Hepatocyte (in vitro differentiated cells): ENCODE data around the gene MTCH2. TPM values are rescaled to one million over a fixed set of nuclear protein-coding genes. Genes with fewer than 3 reads are reported as not detected.

Experiments used
- DNase-seq: peaks from one replicate; pipeline ENCODE4 v3.0.0-alpha.2; 2016; ENCODE audit warnings: low spot score
- H2AFZ ChIP-seq: fragments of 200-600 bp; sonication (generic); 2 replicates; pipeline ENCODE4 v1.6.0; 2016; ENCODE audit warnings: antibody characterized with exemption, mild to moderate bottlenecking
- H3K27ac ChIP-seq: fragments of 200-600 bp; sonication (generic); 2 replicates; pipeline ENCODE4 v1.5.1; 2016; ENCODE audit warnings: mild to moderate bottlenecking
- H3K27me3 ChIP-seq: fragments of 200-600 bp; sonication (generic); 2 replicates; pipeline ENCODE4 v1.6.1; 2016
- H3K36me3 ChIP-seq: fragments of 200-600 bp; sonication (generic); replicated peaks from 2 replicates; pipeline ENCODE4 v1.5.1; 2016; ENCODE audit warnings: low read depth; ENCODE audit not compliant: insufficient read depth
- H3K4me1 ChIP-seq: fragments of 200-600 bp; sonication (generic); 2 replicates; pipeline ENCODE4 v1.5.1; 2016; ENCODE audit warnings: mild to moderate bottlenecking, moderate library complexity; ENCODE audit not compliant: insufficient read depth
- H3K4me2 ChIP-seq: fragments of 200-600 bp; sonication (generic); 2 replicates; pipeline ENCODE4 v1.6.0; 2016
- H3K4me3 ChIP-seq: fragments of 200-600 bp; sonication (generic); 2 replicates; pipeline ENCODE4 v1.5.1; 2016; ENCODE audit warnings: mild to moderate bottlenecking
- H3K79me2 ChIP-seq: fragments of 200-600 bp; sonication (generic); 2 replicates; pipeline ENCODE4 v1.6.0; 2017; ENCODE audit warnings: mild to moderate bottlenecking
- H3K9me2 ChIP-seq: fragments of 200-600 bp; sonication (generic); replicated peaks from 2 replicates; pipeline ENCODE4 v1.6.0; 2017; ENCODE audit warnings: mild to moderate bottlenecking; ENCODE audit not compliant: insufficient read depth
- H3K9me3 ChIP-seq: fragments of 200-600 bp; sonication (generic); 2 replicates; pipeline ENCODE4 v1.5.1; 2016; ENCODE audit warnings: low read depth, mild to moderate bottlenecking
- H4K20me1 ChIP-seq: fragments of 200-600 bp; sonication (generic); 2 replicates; pipeline ENCODE4 v1.6.0; 2016; ENCODE audit warnings: mild to moderate bottlenecking; ENCODE audit not compliant: insufficient read depth, poor library complexity, severe bottlenecking
- CTCF ChIP-seq: fragments of 200-600 bp; sonication (generic); IDR thresholded peaks from 2 replicates; pipeline ENCODE4 v1.5.1; 2016; ENCODE audit warnings: antibody characterized with exemption, mild to moderate bottlenecking; ENCODE audit not compliant: poor library complexity
- EZH2 ChIP-seq: fragments of 200-600 bp; sonication (generic); IDR thresholded peaks from 2 replicates; pipeline ENCODE4 v1.6.1; 2016; ENCODE audit warnings: antibody characterized with exemption, mild to moderate bottlenecking, borderline replicate concordance
- EZH2phosphoT487 ChIP-seq: fragments of 200-600 bp; sonication (generic); IDR thresholded peaks from one replicate; pipeline ENCODE4 v1.6.1; 2018; ENCODE audit warnings: antibody characterized with exemption, mild to moderate bottlenecking, low read depth, moderate library complexity; ENCODE audit not compliant: unreplicated experiment, severe bottlenecking
- WGBS: methylation state at CpG from one replicate; pipeline ENCODE4 v1.1.6; 2016; ENCODE audit warnings: low lambda C conversion rate; ENCODE audit errors: missing lambda C conversion rate; 5-methylcytosine and 5-hydroxymethylcytosine counted together
- polyA plus RNA-seq: library from polyadenylated mRNA; unstranded; fragments of >200 nt; fragmentation: Nextera tagmentation; extraction: Ambion mirVana; gene quantifications from 2 replicates; pipeline ENCODE4 v1.2.1, GENCODE V29; 2016
- total RNA-seq: library from RNA; depleted of rRNA; stranded (reverse); fragments of >200 nt; gene quantifications from 2 replicates; pipeline ENCODE4 v1.2.3, GENCODE V29; 2014

The MTCH2 gene
- total and polyA plus RNA-seq, 2 experiments from 2014 or later = 96.1 to 171 TPM

GRCh38 chr11:47591764-47592163 is 50.6 kb downstream of the MTCH2 start:
- no peak for DNase-seq
- H4K20me1 ChIP-seq = no peaks in the 10 kb centered on the region

GRCh38 chr11:47589977-47590861 is 52.1 kb downstream of the MTCH2 start:
- H3K36me3 ChIP-seq = no peaks in the 10 kb centered on the region
- peaks cover 33% of the 10 kb centered on the region for H3K27me3 ChIP-seq
- no peaks in the 10 kb centered on the region for H3K9me3 ChIP-seq
- no peaks in the 10 kb centered on the region for H3K79me2 ChIP-seq
- no peak overlapping the region for H3K4me3 ChIP-seq
- no peaks in the 10 kb centered on the region for H3K9me2 ChIP-seq
- TF ChIP-seq EZH2 (no peak), EZH2phosphoT487 (no peak), CTCF (no peak)
- H3K27ac ChIP-seq = no peak overlapping the region
- WGBS = 78% methylated on average over 92 of the region's 122 CpGs
- H3K4me1 ChIP-seq = no peaks in the 10 kb centered on the region
- no peak for DNase-seq
- H3K4me2 ChIP-seq = no peak overlapping the region
- no peaks in the 10 kb centered on the region for H4K20me1 ChIP-seq
- H2AFZ ChIP-seq = no peak overlapping the region

More at GRCh38 chr11:47591764-47592163, 50.6 kb downstream of the MTCH2 start:
- Histone ChIP-seq H3K36me3 (no peaks in the 10 kb centered on the region), H3K4me2 (no peak overlapping the region), H3K27ac (no peak overlapping the region), H3K79me2 (no peaks in the 10 kb centered on the region), H3K9me3 (no peaks in the 10 kb centered on the region), H3K27me3 (peaks cover 44% of the 10 kb centered on the region), H3K9me2 (no peaks in the 10 kb centered on the region), H2AFZ (no peak overlapping the region), H3K4me3 (no peak overlapping the region), H3K4me1 (no peaks in the 10 kb centered on the region)
- TF ChIP-seq EZH2 (no peak), CTCF (no peak), EZH2phosphoT487 (no peak)
- WGBS = 31% methylated on average over 7 of the region's 7 CpGs

GRCh38 chr11:47589584-47589976 is 52.8 kb downstream of the MTCH2 start:
- 96% methylated on average over 37 of the region's 51 CpGs for WGBS
- Histone ChIP-seq H3K9me2 (no peaks in the 10 kb centered on the region), H3K4me2 (no peak overlapping the region), H3K27me3 (peaks cover 26% of the 10 kb centered on the region), H3K4me3 (no peak overlapping the region), H3K4me1 (no peaks in the 10 kb centered on the region), H3K79me2 (no peaks in the 10 kb centered on the region), H2AFZ (no peak overlapping the region), H3K9me3 (no peaks in the 10 kb centered on the region), H4K20me1 (no peaks in the 10 kb centered on the region), H3K27ac (no peak overlapping the region), H3K36me3 (no peaks in the 10 kb centered on the region)
- TF ChIP-seq EZH2 = no peak
- TF ChIP-seq EZH2phosphoT487 = no peak
- no peak for TF ChIP-seq CTCF
- no peak for DNase-seq
